H1 (cell line): Measurements from ENCODE around the gene VIPAS39.

Experiments used
- CREB1 ChIP-seq: IDR thresholded peaks from 2 replicates; pipeline ENCODE4 v1.6.1; 2012; ENCODE audit warnings: inconsistent platforms
- GABPA ChIP-seq: IDR thresholded peaks from 2 replicates; pipeline ENCODE4 v1.6.1; 2011; ENCODE audit warnings: mild to moderate bottlenecking, low read length, moderate library complexity, borderline replicate concordance; ENCODE audit not compliant: insufficient read depth
- POLR2A ChIP-seq, 2 experiments: IDR thresholded peaks; 1 replicate in 1 of 2; 2 replicates in 1 of 2; pipeline ENCODE4 v1.6.1; 2011; ENCODE audit warnings: low read depth in 2 of 2, low read length in 2 of 2, mild to moderate bottlenecking in 2 of 2; ENCODE audit errors: control extremely low read depth in 1 of 2
- POLR2AphosphoS5 ChIP-seq: IDR thresholded peaks from 2 replicates; pipeline ENCODE4 v1.6.1; 2011; ENCODE audit warnings: low read depth, low read length
- RAD21 ChIP-seq, 2 experiments: IDR thresholded peaks in 1 of 2; conservative IDR thresholded peaks in 1 of 2; 2 replicates each; pipeline ENCODE4 v1.6.1; 2011; ENCODE audit warnings: low read depth in 2 of 2, low read length in 2 of 2, improper control_type of control experiment in 1 of 2, inconsistent platforms in 1 of 2, mild to moderate bottlenecking in 1 of 2, moderate library complexity in 1 of 2
- SIN3A ChIP-seq, 2 experiments: IDR thresholded peaks in 1 of 2; conservative IDR thresholded peaks in 1 of 2; 2 replicates each; pipeline ENCODE4 v1.6.1; 2011 to 2012; ENCODE audit warnings: low read length in 2 of 2, improper control_type of control experiment in 1 of 2, low read depth in 1 of 2, mild to moderate bottlenecking in 1 of 2
- SIRT6 ChIP-seq: IDR thresholded peaks from one replicate; pipeline ENCODE4 v1.7.1; 2012; ENCODE audit warnings: low read length, inconsistent platforms
- SP1 ChIP-seq: IDR thresholded peaks from 2 replicates; pipeline ENCODE4 v1.6.1; 2011; ENCODE audit warnings: low read depth, low read length
- TCF12 ChIP-seq: IDR thresholded peaks from 2 replicates; pipeline ENCODE4 v1.6.1; 2011; ENCODE audit warnings: low read depth, mild to moderate bottlenecking, low read length
- TEAD4 ChIP-seq: IDR thresholded peaks from 2 replicates; pipeline ENCODE4 v1.6.1; 2012; ENCODE audit warnings: low read depth, low read length, inconsistent platforms, mixed read lengths
- TF ChIP-seq, protein P1 (sequence below), 3 experiments: IDR thresholded peaks; 1 replicate in 2 of 3; 2 replicates in 1 of 3; pipeline versions ENCODE4 v1.5.1 to v1.6.1; 2011; ENCODE audit warnings: low read length in 3 of 3, mild to moderate bottlenecking in 3 of 3, inconsistent platforms in 2 of 3, low read depth in 1 of 3, moderate library complexity in 1 of 3; ENCODE audit not compliant: insufficient read depth in 1 of 3; ENCODE audit errors: control extremely low read depth in 1 of 3
- TF ChIP-seq, protein P2 (sequence below): IDR thresholded peaks from 2 replicates; pipeline ENCODE4 v1.6.1; 2012; ENCODE audit warnings: inconsistent platforms

DNA sequence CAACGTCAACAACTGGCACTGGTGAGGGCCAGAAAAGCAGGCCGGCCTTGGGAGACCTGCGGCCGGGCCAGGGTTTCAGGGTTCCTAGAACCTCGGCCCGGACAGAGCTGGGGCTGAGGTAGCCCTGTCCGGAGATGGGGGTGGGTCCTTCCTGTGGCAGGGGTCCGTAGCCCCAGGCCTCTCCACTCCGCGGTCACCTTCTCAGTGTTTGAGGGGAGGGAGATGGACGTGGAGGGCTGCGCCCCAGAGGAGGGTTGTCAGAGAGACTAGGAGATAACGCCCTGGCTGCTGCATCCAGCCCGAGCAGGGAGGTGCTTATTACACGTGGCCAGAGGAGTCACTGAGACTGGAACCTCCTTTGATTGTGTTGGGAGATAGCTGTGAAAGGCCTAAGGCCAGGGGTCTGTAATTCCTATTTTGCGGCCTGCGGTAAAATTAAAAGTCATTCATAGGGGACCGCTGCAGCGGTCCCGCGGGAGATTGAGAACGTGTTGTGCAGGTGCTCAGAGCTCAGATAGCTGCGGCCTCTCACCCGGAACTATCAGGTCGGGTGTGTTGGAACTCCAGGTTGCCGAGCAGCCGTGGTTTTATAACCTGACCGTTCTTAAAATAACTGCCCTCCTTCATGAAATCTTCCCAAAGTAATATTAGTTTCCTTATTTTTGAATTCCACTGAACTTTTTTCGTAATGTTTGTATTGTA is 999 bp upstream of the VIPAS39 start:
- no peak for TF ChIP-seq POLR2AphosphoS5
- TF ChIP-seq, protein P1, sequence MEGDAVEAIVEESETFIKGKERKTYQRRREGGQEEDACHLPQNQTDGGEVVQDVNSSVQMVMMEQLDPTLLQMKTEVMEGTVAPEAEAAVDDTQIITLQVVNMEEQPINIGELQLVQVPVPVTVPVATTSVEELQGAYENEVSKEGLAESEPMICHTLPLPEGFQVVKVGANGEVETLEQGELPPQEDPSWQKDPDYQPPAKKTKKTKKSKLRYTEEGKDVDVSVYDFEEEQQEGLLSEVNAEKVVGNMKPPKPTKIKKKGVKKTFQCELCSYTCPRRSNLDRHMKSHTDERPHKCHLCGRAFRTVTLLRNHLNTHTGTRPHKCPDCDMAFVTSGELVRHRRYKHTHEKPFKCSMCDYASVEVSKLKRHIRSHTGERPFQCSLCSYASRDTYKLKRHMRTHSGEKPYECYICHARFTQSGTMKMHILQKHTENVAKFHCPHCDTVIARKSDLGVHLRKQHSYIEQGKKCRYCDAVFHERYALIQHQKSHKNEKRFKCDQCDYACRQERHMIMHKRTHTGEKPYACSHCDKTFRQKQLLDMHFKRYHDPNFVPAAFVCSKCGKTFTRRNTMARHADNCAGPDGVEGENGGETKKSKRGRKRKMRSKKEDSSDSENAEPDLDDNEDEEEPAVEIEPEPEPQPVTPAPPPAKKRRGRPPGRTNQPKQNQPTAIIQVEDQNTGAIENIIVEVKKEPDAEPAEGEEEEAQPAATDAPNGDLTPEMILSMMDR (IDR thresholded peaks at IDR 0.05; ENCODE audit: control extremely low read depth in 1 of 3, insufficient read depth in 1 of 3, low read depth in 1 of 3, low read length in 3 of 3), result no peak
- TF ChIP-seq SIRT6, result no peak
- TF ChIP-seq POLR2A (IDR thresholded peaks at IDR 0.05; ENCODE audit: control extremely low read depth in 1 of 2, low read depth in 2 of 2, low read length in 2 of 2), result no peak; a peak in 1 of 3 replicates
- TF ChIP-seq TEAD4, result no peak
- TF ChIP-seq TCF12, result no peak
- TF ChIP-seq RAD21 (IDR thresholded peaks at IDR 0.05 in 1 of 2, conservative IDR thresholded peaks at IDR 0.05 in 1 of 2; ENCODE audit: low read depth in 2 of 2, low read length in 2 of 2), result no peak
- no peak for TF ChIP-seq GABPA
- TF ChIP-seq, protein P2, sequence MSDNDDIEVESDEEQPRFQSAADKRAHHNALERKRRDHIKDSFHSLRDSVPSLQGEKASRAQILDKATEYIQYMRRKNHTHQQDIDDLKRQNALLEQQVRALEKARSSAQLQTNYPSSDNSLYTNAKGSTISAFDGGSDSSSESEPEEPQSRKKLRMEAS, result peak; percentile 71; the same call in 1 of the 2 replicates
- TF ChIP-seq SIN3A (conservative IDR thresholded peaks at IDR 0.05 in 1 of 2, IDR thresholded peaks at IDR 0.05 in 1 of 2; ENCODE audit: low read depth in 1 of 2, low read length in 2 of 2), result peak; percentile 26 to 71; a peak in 2 of 4 replicates
- no peak for TF ChIP-seq SP1
- TF ChIP-seq CREB1, result no peak
